AG04449 (cell line): Measurements from ENCODE around the gene CA6.

Experiments
- CTCF ChIA-PET: fragments of 350-600 bp; formaldehyde crosslinking; extraction: SDS; loops from one replicate; lab custom pipeline; 2021; ENCODE audit warnings: antibody characterized with exemption; lab: Yijun Ruan, JAX
- POLR2A ChIA-PET: fragments of 400-600, 350-600 bp; formaldehyde crosslinking; extraction: SDS; loops from one replicate; lab custom pipeline; 2020; ENCODE audit warnings: antibody characterized with exemption, inconsistent platforms; lab: Yijun Ruan, JAX
- DNase-seq: peaks from one replicate; pipeline ENCODE4 v3.0.0-alpha.2; 2010; ENCODE audit warnings: low read depth, low spot score
- H3K4me3 ChIP-seq: 2 replicates; pipeline ENCODE4 v1.5.1; 2011; ENCODE audit warnings: low read depth, mild to moderate bottlenecking, control low read depth, low read length
- CTCF ChIP-seq: IDR thresholded peaks from one replicate; pipeline ENCODE4 v1.5.1; 2011; ENCODE audit warnings: mild to moderate bottlenecking, moderate library complexity, low read length, control low read depth, inconsistent platforms; ENCODE audit not compliant: insufficient read depth; ENCODE audit errors: missing control alignments

The CA6 gene

GRCh38 chr1:8947127-8947691 lies 1.5 kb downstream of the CA6 start:
- TF ChIP-seq CTCF, result no peak
- no peak overlapping the region for H3K4me3 ChIP-seq
- ChIA-PET CTCF (interaction anchor here (0.9 to 1.5 kb wide), 4 partner anchors 12 to 164 kb away, joined by 3 to 5 read pairs (median 4); no protein-coding TSS in a partner anchor), POLR2A (interaction anchor here (0.6 kb wide), 1 partner anchor 79 kb away, joined by 6 read pairs; the partner anchor contains the start of gene SLC2A7)
- DNase-seq, result no peak

- no peak for TF ChIP-seq CTCF
- CTCF ChIA-PET, result interaction anchor here (1.5 to 2.8 kb wide), 2 partner anchors 55 to 152 kb away, joined by 4 to 6 read pairs; no protein-coding TSS in a partner anchor
- H3K4me3 ChIP-seq, result no peak overlapping the region
These were observed 4.6 kb downstream of the CA6 start for GRCh38 chr1:8950309-8950708.

GRCh38 chr1:8951231-8951630 lies 5.6 kb downstream of the CA6 start:
- DNase-seq, result no peak
- TF ChIP-seq CTCF, result no peak
- POLR2A ChIA-PET, result no interaction called here
- CTCF ChIA-PET, result interaction anchor here (0.6 to 3.6 kb wide), 3 partner anchors 11 to 54 kb away, joined by 3 to 18 read pairs (median 6); no protein-coding TSS in a partner anchor
- no peak overlapping the region for H3K4me3 ChIP-seq

More at GRCh38 chr1:8950309-8950708, 4.6 kb downstream of the CA6 start:
- POLR2A ChIA-PET, result no interaction called here
- no peak for DNase-seq

GRCh38 chr1:8955406-8955805 lies 9.7 kb downstream of the CA6 start:
- CTCF ChIA-PET, result interaction anchor here (0.8 to 1.2 kb wide), 3 partner anchors 10 to 146 kb away, joined by 3 to 4 read pairs (median 3); no protein-coding TSS in a partner anchor
- POLR2A ChIA-PET, result no interaction called here
- H3K4me3 ChIP-seq, result no peak overlapping the region

GRCh38 chr1:8956461-8957349 lies 11.0 kb downstream of the CA6 start:
- POLR2A ChIA-PET, result no interaction called here
- TF ChIP-seq CTCF, result no peak
- CTCF ChIA-PET, result interaction anchor here (0.7 kb wide), 1 partner anchor 14 kb away, joined by 3 read pairs; no protein-coding TSS in a partner anchor
- no peak for DNase-seq
- no peak overlapping the region for H3K4me3 ChIP-seq

More at GRCh38 chr1:8955406-8955805, 9.7 kb downstream of the CA6 start:
- no peak for TF ChIP-seq CTCF
- no peak for DNase-seq
